HG03469 (cell line): ENCODE results near the gene ALKBH1.
"Not testable (repeated sequence)": the region's sequence is repeated elsewhere in the genome, so short reads cannot be mapped to it uniquely, and the experiment has no call there.

Source experiments
- ATAC-seq: cut with Tn5 transposase; IDR thresholded peaks from one replicate; pipeline ENCODE4 v1.9.1; 2021; ENCODE audit warnings: mild to moderate bottlenecking, moderate library complexity, moderate number of reproducible peaks; ENCODE audit not compliant: unreplicated experiment

ALKBH1 gene

GRCh38 chr14:77707724-77708408 lies at the start of gene ALKBH1, which contains the start of gene SLIRP:
ALKBH1 (minus strand) TSS chr14:77708023; CDS start chr14:77708004, 19 bp downstream.
SLIRP (plus strand) TSS chr14:77708103; CDS start chr14:77708112, 9 bp downstream.
- peak; percentile 88 for ATAC-seq

GRCh38 chr14:77752799-77753516 lies 45.1 kb upstream of the ALKBH1 start:
- no peak for ATAC-seq

- no peak for ATAC-seq
Measured at GRCh38 chr14:77752266-77752665, 44.4 kb upstream of the ALKBH1 start.

GRCh38 chr14:77747425-77747824 lies 39.6 kb upstream of the ALKBH1 start:
- ATAC-seq, result not testable (repeated sequence)

GRCh38 chr14:77746064-77746702 lies 38.4 kb upstream of the ALKBH1 start:
- no peak for ATAC-seq

GRCh38 chr14:77741438-77741837 lies 33.6 kb upstream of the ALKBH1 start:
- no peak for ATAC-seq

GRCh38 chr14:77738559-77739250 lies 30.9 kb upstream of the ALKBH1 start:
- no peak for ATAC-seq

GRCh38 chr14:77730976-77731497 lies 23.2 kb upstream of the ALKBH1 start:
- no peak for ATAC-seq

- no peak for ATAC-seq
Measured at GRCh38 chr14:77722301-77722700, 14.5 kb upstream of the ALKBH1 start.

GRCh38 chr14:77721437-77721836 lies 13.6 kb upstream of the ALKBH1 start:
- no peak for ATAC-seq

GRCh38 chr14:77717608-77718305 lies 9.9 kb upstream of the ALKBH1 start:
- no peak for ATAC-seq

- no peak for ATAC-seq
Measured at GRCh38 chr14:77714926-77715325, 7.1 kb upstream of the ALKBH1 start.

- ATAC-seq, result no peak
Measured at GRCh38 chr14:77710364-77710763, 2.5 kb upstream of the ALKBH1 start.

- no peak for ATAC-seq
Measured at GRCh38 chr14:77709412-77709811, 1.6 kb upstream of the ALKBH1 start.

- ATAC-seq, result no peak
Measured at GRCh38 chr14:77708749-77709148, 926 bp upstream of the ALKBH1 start.

- peak; percentile 6 for ATAC-seq
Measured at GRCh38 chr14:77707355-77707723, 484 bp downstream of the ALKBH1 start.

GRCh38 chr14:77691259-77691658 lies 16.6 kb downstream of the ALKBH1 start:
- ATAC-seq, result no peak

- ATAC-seq, result no peak
Measured at GRCh38 chr14:77682158-77682553, 25.7 kb downstream of the ALKBH1 start.

- ATAC-seq, result no peak
Measured at GRCh38 chr14:77681196-77682157, 26.3 kb downstream of the ALKBH1 start.
